ENCODE data around the gene EXOC3L4.
"Not testable (repeated sequence)": the region's sequence is repeated elsewhere in the genome, so short reads cannot be mapped to it uniquely, and the experiment has no call there.

EXOC3L4 gene

GRCh38 chr14:103094406-103095209 is at the start of gene EXOC3L4:
Gene EXOC3L4, plus strand, starts transcription at chr14:103094725. Its CDS starts 5,495 bp downstream, at chr14:103100220.
- no peak for DNase-seq (ENCODE audit: low read depth)
- H3K4me3 ChIP-seq (ENCODE audit: low read depth, low read length), result no peak within 1 kb of the TSS
- in situ Hi-C loops (cut with HindIII; ENCODE audit: low sequenced_read_pairs), result no loop called here
- TF ChIP-seq CTCF (IDR thresholded peaks at IDR 0.05; ENCODE audit: low read depth, low read length, missing control alignments), result no peak

GRCh38 chr14:103045371-103045869 is 49.1 kb upstream of the EXOC3L4 start:
- H3K4me3 ChIP-seq (ENCODE audit: low read depth, low read length), result no peak overlapping the region
- DNase-seq (ENCODE audit: low read depth), result no peak
- in situ Hi-C loops (cut with HindIII; ENCODE audit: low sequenced_read_pairs), result no loop called here
- no peak for TF ChIP-seq CTCF (IDR thresholded peaks at IDR 0.05; ENCODE audit: low read depth, low read length, missing control alignments)

GRCh38 chr14:103047453-103047852 is 47.1 kb upstream of the EXOC3L4 start:
- H3K4me3 ChIP-seq (ENCODE audit: low read depth, low read length); DNase-seq (ENCODE audit: low read depth); in situ Hi-C loops (cut with HindIII; ENCODE audit: low sequenced_read_pairs): not testable (repeated sequence)

GRCh38 chr14:103050935-103051334 is 43.6 kb upstream of the EXOC3L4 start:
- TF ChIP-seq CTCF (IDR thresholded peaks at IDR 0.05; ENCODE audit: low read depth, low read length, missing control alignments), result no peak
- H3K4me3 ChIP-seq (ENCODE audit: low read depth, low read length), result no peak overlapping the region
- no peak for DNase-seq (ENCODE audit: low read depth)
- in situ Hi-C loops (cut with HindIII; ENCODE audit: low sequenced_read_pairs), result no loop called here

- H3K4me3 ChIP-seq (ENCODE audit: low read depth, low read length), result no peak overlapping the region
- TF ChIP-seq CTCF (IDR thresholded peaks at IDR 0.05; ENCODE audit: low read depth, low read length, missing control alignments), result no peak
- in situ Hi-C loops (cut with HindIII; ENCODE audit: low sequenced_read_pairs), result no loop called here
- no peak for DNase-seq (ENCODE audit: low read depth)
Measured at GRCh38 chr14:103052407-103052806, 42.1 kb upstream of the EXOC3L4 start.

- H3K4me3 ChIP-seq (ENCODE audit: low read depth, low read length), result peak overlapping the region; percentile 70
- TF ChIP-seq CTCF (IDR thresholded peaks at IDR 0.05; ENCODE audit: low read depth, low read length, missing control alignments), result no peak
Measured at GRCh38 chr14:103055695-103056094, 38.8 kb upstream of the EXOC3L4 start.

GRCh38 chr14:103056322-103057027 is 38.0 kb upstream of the EXOC3L4 start:
- peak; percentile 9 for DNase-seq (ENCODE audit: low read depth)
- TF ChIP-seq CTCF (IDR thresholded peaks at IDR 0.05; ENCODE audit: low read depth, low read length, missing control alignments), result no peak
- in situ Hi-C loops (cut with HindIII; ENCODE audit: low sequenced_read_pairs), result no loop called here
- peak overlapping the region; percentile 70 for H3K4me3 ChIP-seq (ENCODE audit: low read depth, low read length)

More at GRCh38 chr14:103055695-103056094, 38.8 kb upstream of the EXOC3L4 start:
- DNase-seq (ENCODE audit: low read depth), result no peak
- in situ Hi-C loops (cut with HindIII; ENCODE audit: low sequenced_read_pairs), result no loop called here
